ENCODE data around the gene RAD23B.

RAD23B gene

GRCh38 chr9:107316795-107317661 lies 33.9 kb downstream of the RAD23B start:
- Histone ChIP-seq H3K9me3 (no peaks in the 10 kb centered on the region), H3K4me3 (ENCODE audit: low read depth in 1 of 2, low read length in 1 of 2) (peak overlapping the region; percentile 7 to 21), H3K27ac (peak overlapping the region; percentile 76), H3K4me1 (ENCODE audit: control insufficient read depth in 1 of 2, insufficient read depth in 1 of 2, low read depth in 1 of 2, low read length in 1 of 2) (peaks cover 18% of the 10 kb centered on the region in 2 experiments), H3K27me3 (no peaks in the 10 kb centered on the region), H3K36me3 (peaks cover 25% of the 10 kb centered on the region)
- no peak for TF ChIP-seq CTCF (IDR thresholded peaks at IDR 0.05)

GRCh38 chr9:107322643-107323042 lies 39.6 kb downstream of the RAD23B start:
- Histone ChIP-seq H3K9me3 (no peaks in the 10 kb centered on the region), H3K27ac (no peak overlapping the region), H3K4me1 (ENCODE audit: control insufficient read depth in 1 of 2, insufficient read depth in 1 of 2, low read depth in 1 of 2, low read length in 1 of 2) (peaks cover 4 to 18% of the 10 kb centered on the region in 2 experiments), H3K4me3 (ENCODE audit: low read depth in 1 of 2, low read length in 1 of 2) (no peak overlapping the region), H3K27me3 (no peaks in the 10 kb centered on the region), H3K36me3 (peaks cover 39% of the 10 kb centered on the region)
- TF ChIP-seq CTCF (IDR thresholded peaks at IDR 0.05), result no peak

GRCh38 chr9:107323836-107324585 lies 40.9 kb downstream of the RAD23B start:
- Histone ChIP-seq H3K4me3 (ENCODE audit: low read depth in 1 of 2, low read length in 1 of 2) (no peak overlapping the region), H3K4me1 (ENCODE audit: control insufficient read depth in 1 of 2, insufficient read depth in 1 of 2, low read depth in 1 of 2, low read length in 1 of 2) (peaks cover 3 to 14% of the 10 kb centered on the region in 2 experiments), H3K36me3 (peaks cover 50% of the 10 kb centered on the region), H3K27ac (peak overlapping the region; percentile 50), H3K9me3 (no peaks in the 10 kb centered on the region), H3K27me3 (no peaks in the 10 kb centered on the region)
- TF ChIP-seq CTCF (IDR thresholded peaks at IDR 0.05), result no peak

DNA sequence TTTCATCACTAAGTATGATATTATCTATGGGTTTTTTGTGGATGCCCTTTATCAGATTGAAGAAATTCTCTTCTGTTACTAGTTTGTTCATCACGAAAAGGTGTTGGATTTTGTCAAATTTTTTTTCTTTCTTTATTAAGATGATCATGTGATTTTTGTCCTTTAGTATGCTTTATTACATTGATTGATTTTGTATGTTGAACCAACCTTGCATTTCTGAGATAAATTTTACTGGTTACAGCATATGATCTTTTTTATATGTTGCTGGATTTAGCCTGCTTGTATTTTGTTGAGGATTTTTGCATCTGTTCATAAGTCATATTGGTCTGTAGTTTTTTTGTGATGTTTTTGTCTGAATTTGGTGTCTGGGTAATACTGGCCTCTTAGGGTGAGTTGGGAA lies 42.8 kb downstream of the RAD23B start:
- H3K4me3 ChIP-seq (ENCODE audit: low read depth in 1 of 2, low read length in 1 of 2), result no peak overlapping the region
- no peak for TF ChIP-seq CTCF (IDR thresholded peaks at IDR 0.05)
- peaks cover 3 to 14% of the 10 kb centered on the region in 2 experiments for H3K4me1 ChIP-seq (ENCODE audit: control insufficient read depth in 1 of 2, insufficient read depth in 1 of 2, low read depth in 1 of 2, low read length in 1 of 2)
- H3K9me3 ChIP-seq, result no peaks in the 10 kb centered on the region
- H3K36me3 ChIP-seq, result peaks cover 63% of the 10 kb centered on the region
- H3K27ac ChIP-seq, result no peak overlapping the region
- H3K27me3 ChIP-seq, result no peaks in the 10 kb centered on the region

DNA sequence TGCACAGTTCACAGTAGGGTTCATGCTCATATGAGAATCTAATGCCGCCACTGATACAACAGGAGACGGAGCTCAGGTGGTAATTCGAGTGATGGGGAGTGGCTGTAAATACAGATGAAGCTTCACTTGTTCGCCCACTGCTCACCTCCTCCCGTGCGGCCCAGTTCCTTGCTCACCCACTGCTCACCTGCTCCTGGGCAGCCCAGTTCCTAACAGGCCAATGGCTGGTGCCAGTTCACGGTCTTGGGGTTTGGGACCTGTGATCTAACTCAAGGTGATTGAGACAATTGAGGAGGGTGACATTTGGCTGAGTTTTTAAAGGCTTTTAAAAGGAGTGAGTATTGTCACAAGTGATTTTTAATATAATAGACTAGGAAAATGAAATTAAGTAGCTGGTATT lies 45.4 kb downstream of the RAD23B start:
- Histone ChIP-seq H3K4me1 (ENCODE audit: control insufficient read depth in 1 of 2, insufficient read depth in 1 of 2, low read depth in 1 of 2, low read length in 1 of 2) (peaks cover 3 to 14% of the 10 kb centered on the region in 2 experiments), H3K9me3 (no peaks in the 10 kb centered on the region), H3K27ac (no peak overlapping the region), H3K4me3 (ENCODE audit: low read depth in 1 of 2, low read length in 1 of 2) (no peak overlapping the region), H3K36me3 (peaks cover 75% of the 10 kb centered on the region), H3K27me3 (no peaks in the 10 kb centered on the region)
- no peak for TF ChIP-seq CTCF (IDR thresholded peaks at IDR 0.05)

Data from neutrophil (primary cell).